ENCODE data around the gene PRSS48.
"Not testable (repeated sequence)": the region's sequence is repeated elsewhere in the genome, so short reads cannot be mapped to it uniquely, and the experiment has no call there.

The PRSS48 gene

DNA sequence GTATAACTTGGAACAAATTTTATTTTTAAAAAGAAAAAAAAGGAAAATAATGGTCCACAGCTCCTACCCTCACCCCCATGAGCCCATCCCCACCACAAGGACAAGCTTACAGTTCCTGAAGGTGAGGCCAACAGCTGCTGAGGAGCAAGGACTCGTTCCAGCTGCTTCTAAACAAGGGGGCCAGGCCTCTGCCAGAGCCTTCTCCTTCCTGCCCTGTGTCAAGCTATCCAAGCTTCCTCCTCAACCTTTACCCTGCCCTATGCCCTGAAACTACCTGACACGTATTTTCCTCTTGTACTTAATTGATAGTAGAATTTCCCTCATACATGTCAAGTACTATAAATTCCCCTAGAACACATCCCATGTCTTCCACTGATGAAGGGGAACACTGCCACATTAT lies 39.7 kb downstream of the PRSS48 start:
- DNase-seq (ENCODE audit: low read depth in 2 of 2): no peak

DNA sequence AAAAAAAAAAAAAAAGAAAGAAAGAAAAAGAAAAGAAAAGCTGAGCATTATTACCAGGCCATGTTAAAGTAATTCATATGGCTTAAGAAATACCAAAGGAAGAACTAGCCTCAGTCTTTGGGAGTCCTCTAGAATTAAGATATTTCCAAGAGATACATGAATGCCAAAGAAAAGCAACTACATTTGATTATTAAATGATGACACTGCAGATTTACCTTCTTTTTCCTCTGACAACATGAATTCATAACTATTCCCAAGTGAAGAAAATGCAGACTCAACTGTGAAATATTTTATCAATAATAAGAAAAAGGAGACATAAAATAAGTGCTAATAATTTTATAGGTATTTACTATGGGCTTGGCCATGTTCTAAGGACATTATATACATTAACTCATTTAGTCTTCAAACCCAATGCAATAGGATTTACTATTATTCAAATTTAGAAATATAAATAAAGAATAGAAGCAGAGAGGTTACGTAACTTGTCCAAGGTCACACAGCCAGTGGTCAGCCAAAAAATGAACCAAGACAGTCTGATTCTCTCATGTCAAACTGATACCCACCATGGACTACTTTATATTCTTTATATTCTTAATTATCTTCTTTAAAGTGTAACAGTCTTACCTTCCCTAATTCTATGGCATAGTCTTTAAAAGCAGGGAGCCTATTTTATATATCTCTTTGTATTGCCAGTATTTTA lies 41.5 kb downstream of the PRSS48 start:
- DNase-seq (ENCODE audit: low read depth in 2 of 2): no peak

DNA sequence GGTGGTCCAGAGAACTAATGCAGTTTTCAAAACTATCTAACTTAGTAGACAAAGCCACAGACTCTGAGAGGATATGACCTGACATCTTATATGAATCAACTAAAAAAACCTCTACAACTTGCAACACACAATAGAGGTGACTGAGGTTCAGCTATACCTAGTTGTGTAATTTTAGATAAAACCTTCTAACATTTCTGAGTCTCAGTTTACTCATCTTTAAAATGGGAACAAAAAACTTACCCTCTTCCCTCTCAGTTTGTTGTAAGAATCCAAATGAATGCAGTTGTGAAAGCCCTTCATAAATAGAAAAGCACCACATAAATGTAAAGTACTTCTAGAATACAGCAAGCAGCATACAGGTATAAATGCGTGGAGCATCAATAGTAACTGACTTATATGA lies 42.5 kb downstream of the PRSS48 start:
- DNase-seq (ENCODE audit: low read depth in 2 of 2): no peak

DNA sequence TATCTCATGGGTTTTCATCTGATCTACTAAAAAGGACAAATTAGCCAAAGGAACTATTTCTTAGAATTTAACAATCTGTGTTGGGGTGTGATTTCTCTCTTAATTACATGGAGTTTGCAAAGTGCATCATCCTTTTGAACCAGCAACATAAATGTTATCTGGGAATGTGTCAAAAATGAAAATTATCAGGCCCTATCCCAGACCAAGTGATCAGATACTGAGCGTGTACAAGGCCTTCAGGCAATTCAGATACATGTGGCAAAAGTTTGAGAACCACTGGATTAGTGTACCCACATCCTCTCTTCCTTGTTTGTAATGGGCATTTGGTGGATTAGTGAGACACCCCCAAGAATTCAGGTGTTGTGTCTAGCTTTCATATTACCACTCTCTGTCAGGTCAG lies 44.6 kb downstream of the PRSS48 start:
- no peak for DNase-seq (ENCODE audit: low read depth in 2 of 2)

DNA sequence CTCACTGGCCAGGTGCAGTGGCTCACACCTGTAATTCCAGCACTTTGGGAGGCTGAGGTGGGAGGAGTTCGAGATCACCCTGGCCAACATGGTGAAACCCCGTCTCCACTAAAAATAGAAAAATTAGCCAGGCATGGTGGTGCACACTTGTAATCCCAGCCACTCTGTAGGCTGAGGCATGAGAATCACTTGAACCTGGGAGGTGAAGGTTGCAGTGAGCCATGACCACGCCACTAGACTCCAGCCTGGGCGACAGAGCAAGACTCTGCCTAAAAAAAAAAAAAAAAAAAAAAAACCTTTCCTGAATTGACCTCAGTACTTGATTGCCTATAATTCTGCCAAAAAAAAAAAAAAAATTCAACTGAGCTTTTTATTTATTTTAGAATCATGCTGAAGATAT lies 45.2 kb downstream of the PRSS48 start:
- not testable (repeated sequence) for DNase-seq (ENCODE audit: low read depth in 2 of 2)

DNA sequence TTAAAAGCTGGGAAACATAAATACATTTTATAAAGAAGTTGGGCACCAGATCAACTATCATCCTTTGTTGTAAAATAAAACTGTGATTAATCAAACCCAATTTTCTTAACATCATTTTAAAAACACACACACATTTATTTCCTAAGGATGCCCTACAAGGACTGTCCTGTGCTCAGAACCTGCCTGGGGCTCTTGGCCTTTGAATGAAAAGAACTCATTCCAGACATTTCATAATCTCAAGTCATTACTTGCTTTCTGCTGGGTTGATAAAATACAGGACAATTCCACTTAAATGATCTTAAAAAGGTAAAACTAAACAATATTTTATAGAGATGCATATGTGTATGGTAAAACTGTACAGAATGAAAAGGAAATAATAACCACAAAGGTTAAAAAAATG lies 45.6 kb downstream of the PRSS48 start:
- DNase-seq (ENCODE audit: low read depth in 2 of 2): no peak

DNA sequence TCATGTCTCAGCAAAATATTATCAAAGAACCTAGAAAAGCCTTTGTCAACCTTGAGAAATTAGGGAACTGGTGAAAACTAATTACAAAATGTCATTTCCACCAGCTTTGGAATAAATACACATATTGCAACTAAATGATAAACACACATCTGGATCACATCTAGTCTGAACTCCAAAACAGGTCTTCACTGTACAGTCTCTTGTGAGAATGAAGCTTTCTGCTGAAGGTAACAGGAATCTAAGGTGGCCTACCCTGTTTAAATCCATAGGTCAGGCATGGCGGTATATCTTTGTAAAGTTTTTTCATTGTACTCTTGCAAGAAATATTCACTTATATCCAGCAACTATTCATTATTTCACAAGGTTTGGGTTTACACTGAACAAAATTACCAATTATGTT lies 46.7 kb downstream of the PRSS48 start:
- DNase-seq (ENCODE audit: low read depth in 2 of 2): no peak

DNA sequence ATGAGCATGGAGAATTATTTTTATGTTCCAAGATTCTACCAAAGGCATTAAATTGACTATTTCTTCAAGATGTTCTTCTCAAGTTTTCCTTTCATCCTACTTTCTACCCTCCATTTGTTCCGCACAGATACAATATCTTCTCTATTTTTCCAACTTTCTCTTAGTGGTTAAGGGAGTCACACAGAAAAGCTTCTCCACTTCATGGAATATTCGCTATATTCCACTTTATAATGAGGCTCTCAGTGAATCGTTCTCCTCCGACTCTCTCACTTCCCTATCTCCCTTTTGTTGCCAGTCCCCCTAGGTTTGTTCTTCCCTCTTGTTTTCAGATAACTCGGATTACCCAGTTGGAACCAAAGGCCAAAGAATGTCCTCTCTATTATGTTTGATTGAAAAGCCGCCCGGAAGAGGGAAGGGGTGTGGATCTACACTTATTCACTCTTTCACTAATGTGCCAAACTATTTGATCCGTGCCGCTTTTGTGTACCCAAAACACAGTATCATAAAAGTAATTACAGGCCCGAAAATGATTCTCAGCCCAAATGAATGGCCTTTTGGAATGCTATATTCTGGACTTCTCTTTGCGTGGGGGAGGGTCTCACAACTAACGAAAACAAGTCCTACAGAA lies 47.3 kb downstream of the PRSS48 start:
- no peak for DNase-seq (ENCODE audit: low read depth in 2 of 2)

DNA sequence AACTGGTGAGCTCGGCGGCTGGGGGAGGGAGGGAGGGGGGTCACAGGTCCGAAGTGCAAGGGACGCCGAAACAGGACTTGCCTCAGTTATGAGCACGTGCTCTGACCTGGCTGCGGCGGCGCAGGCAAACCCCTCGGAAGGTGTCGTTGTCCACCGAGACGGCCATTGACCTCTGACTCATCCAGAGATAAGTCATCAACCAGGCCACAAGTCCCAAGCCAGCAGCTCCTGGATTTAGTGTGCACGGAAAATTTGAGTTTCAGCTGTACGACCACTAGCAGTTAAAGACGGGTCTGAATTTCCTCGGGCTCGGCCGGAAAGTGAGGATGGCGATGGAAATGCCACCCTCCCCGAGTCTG lies 47.8 kb downstream of the PRSS48 start:
- no peak for DNase-seq (ENCODE audit: low read depth in 2 of 2)

DNA sequence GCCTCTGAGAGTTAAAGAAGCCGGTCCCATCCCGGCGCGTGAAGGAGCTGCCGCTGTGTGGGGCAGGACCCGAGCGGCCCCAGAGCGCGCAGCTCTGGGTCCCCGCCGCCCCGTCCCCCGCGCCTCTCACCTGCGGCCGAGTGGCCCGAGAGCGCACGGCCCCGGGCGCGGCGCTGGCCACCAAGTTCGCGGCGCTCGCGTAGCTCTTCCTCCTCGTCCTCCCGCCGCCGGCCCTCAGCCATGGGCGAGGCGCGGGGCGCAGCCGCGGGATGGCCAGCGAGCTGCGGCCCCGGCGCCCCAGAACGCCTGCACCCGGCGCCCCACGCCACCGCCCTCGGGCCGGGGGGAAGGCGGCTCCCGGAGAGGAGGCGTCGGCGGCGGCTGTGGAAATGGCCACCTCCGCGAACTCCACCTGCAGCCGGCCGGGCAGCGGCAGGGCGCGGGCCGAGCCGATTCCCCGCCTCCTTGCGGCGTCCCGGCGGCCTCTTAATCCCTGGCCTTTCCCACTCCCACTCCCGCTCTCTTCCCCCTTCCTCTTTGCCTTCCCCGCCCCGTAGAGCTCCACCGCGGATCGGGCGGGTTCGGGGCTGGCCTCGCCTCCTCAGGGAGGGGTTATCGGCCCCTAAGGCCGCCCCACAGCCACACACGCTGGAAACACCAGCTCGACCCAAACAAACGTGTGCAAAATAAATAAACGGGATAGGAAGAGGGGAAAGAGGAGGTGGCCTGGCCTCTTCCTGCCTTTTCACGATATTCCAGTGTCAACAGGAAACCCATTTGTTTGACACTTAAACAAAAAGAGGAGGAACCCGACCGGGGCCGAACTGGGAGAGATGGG lies 48.4 kb downstream of the PRSS48 start, which contains the start of gene SH3D19:
Gene SH3D19, minus strand, starts transcription at position 495 of the 838 bp plus-strand sequence. Its CDS starts 253 bp downstream, at position 242.
- no peak for DNase-seq (ENCODE audit: low read depth in 2 of 2)

DNA sequence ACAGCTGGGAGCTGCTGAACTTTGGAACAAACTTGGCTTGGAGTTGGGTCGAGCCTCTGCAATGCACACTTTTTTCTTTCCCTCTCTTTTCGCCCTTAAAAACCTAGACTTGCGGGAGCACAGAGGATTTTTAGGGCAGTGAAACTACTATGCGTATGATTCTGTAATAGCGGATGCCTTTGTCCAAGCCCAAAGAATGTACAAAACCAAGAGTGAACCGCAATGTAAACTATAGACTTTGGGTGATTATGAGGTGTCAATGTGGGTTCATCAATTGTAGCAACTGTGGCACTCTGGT lies 48.9 kb downstream of the PRSS48 start:
- DNase-seq (ENCODE audit: low read depth in 2 of 2): no peak

DNA sequence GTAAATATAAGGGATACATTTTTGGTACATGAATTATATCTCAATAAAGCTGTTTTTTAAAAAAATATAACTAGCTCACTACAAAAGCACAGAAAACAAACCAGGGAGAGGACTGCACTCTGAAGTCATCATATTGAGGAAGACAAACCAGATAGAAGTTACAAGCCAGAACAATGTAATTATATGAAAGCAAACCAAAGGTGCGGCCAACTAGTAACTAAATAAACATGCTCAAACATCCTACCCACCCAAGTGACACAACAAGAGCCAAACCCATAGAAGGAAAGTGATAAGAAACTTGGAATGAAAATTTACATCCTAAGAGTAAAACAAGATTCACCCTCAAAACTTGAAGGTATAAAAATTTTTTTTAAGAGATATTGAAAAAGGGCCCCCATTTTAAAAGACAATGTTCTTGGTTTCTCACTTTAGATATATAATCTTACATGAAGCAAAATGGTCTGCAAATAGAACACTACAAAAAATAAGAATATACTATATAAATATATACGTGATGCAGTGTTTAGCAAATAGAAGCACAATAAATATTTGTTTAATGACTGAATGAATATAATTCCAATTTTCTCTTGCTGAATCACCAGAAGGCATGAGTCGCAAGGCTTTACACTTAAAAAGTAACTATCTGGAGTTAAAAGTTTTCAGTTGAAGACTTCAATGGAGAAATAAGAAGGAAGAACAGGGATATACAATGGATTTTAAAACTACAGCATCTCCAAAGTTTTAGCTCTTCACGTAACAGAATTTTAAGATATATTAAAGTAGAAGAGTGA lies 52.5 kb downstream of the PRSS48 start:
- DNase-seq (ENCODE audit: low read depth in 2 of 2): no peak

DNA sequence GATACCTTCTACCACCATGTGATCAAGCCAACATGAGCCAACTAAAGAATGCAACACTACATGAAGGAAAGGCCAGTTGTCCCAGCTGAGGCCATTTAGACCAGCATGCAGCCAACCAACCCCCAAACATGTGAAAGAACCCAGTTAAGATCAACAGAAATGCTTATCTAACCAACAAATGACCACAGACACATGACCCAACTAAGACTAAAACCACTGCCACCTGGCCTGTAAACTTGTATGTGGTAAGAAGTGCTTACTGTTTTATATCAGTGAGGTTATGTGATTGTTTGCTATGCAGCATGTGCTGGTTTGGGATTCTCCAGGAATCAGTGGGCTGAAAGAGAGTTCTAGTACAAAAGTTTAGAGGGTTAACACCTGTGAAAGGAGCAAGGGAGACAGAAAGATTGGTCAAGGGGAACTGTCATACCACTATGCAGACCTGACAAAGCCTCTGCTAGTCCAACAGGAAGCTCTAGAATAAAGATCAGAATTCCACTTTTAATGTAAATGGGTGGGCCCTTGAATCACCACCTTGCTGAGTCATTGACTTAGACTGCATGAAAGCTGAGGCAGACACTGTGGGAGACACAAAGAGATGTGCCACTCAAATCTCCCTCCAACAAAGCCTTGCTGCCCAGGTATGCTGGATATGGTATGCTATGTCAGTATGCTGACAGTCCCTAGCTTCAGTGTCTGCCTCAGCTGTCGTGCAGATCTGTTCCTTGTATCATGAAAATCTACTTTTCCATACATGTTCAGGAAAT lies 54.5 kb downstream of the PRSS48 start:
- no peak for DNase-seq (ENCODE audit: low read depth in 2 of 2)

DNA sequence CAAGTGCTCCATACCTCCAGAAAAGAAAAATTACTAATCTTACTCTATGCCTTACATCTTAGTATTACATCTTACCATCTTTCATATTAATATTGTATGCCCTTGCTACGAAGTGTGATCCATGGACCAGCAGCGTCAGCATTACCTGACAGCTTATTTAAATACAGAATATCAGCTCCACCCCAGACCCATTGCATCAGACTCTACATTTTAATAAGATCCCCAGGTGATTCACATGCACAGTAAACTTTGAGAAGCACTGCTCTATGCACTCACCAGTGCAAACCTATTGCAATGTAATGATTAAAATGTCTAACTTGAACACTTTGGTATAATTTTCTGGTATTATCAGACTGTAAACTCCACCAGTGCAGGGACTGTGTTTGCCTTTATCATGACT lies 62.5 kb downstream of the PRSS48 start:
- DNase-seq (ENCODE audit: low read depth in 2 of 2): no peak

DNA sequence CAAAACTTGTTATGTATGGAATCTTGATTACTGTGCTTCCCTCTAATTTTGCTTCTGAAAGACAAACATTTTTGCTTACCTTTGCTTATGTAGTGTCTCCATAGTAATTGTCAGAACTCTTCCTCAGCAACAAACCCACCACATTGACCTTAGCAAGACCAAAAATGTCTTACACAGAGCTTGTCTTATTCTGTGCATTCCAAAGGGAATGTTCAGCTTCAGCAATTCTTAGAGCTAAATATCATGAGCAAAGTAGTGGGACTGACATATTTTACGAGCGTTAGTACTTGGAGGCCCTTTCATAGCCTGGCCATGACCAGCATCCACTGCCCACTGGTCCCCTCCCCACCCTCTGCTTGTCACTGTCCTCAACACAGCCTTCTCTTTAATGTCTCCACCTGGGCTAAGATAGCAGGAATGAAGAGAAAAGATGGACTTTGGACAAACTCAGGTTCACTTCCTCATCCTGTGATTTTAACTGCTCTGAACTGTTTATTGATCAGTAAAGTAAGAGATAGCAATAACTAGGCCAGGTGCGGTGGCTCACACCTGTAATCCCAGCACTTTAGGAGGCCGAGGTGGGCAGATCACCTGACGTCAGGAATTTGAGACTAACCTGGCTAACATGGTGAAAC lies 63.9 kb downstream of the PRSS48 start:
- no peak for DNase-seq (ENCODE audit: low read depth in 2 of 2)
